Measurements from ENCODE around the gene SLCO2A1.

SLCO2A1 gene

GRCh38 chr3:133882986-133883586, 146.6 kb downstream of the SLCO2A1 start:
- Histone ChIP-seq H3K4me3 (no peak overlapping the region), H3K27ac (no peak overlapping the region)
- peak; percentile 31 for DNase-seq (ENCODE audit: low spot score)
- TF ChIP-seq, protein P1, sequence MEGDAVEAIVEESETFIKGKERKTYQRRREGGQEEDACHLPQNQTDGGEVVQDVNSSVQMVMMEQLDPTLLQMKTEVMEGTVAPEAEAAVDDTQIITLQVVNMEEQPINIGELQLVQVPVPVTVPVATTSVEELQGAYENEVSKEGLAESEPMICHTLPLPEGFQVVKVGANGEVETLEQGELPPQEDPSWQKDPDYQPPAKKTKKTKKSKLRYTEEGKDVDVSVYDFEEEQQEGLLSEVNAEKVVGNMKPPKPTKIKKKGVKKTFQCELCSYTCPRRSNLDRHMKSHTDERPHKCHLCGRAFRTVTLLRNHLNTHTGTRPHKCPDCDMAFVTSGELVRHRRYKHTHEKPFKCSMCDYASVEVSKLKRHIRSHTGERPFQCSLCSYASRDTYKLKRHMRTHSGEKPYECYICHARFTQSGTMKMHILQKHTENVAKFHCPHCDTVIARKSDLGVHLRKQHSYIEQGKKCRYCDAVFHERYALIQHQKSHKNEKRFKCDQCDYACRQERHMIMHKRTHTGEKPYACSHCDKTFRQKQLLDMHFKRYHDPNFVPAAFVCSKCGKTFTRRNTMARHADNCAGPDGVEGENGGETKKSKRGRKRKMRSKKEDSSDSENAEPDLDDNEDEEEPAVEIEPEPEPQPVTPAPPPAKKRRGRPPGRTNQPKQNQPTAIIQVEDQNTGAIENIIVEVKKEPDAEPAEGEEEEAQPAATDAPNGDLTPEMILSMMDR (IDR thresholded peaks at IDR 0.05): no peak

GRCh38 chr3:133881939-133882825, 147.5 kb downstream of the SLCO2A1 start:
- no peak overlapping the region for H3K4me3 ChIP-seq
- DNase-seq (ENCODE audit: low spot score): peak; percentile 56
- H3K27ac ChIP-seq: no peak overlapping the region
- TF ChIP-seq, protein P1 (IDR thresholded peaks at IDR 0.05): no peak

DNA sequence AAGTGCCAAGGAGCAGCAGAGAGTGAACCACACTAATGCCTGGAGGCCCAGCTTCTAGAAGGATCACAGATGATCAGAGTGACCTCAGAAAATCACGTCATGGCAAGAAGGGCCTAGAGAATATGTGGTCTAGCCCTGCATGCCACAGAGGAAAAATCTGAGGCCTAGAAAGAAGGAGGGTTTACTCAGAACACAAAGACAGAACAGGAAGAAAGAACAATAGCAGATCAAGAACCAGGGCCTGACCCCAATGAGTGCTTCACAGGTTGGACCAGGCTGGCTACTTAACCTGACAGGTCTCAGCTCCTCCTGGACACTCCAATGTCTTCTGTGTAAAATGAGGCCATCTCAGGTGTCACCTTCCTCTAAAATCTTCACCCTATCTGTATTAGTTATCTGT, 148.2 kb downstream of the SLCO2A1 start:
- no peak for DNase-seq (ENCODE audit: low spot score)
- no peak overlapping the region for H3K4me3 ChIP-seq
- TF ChIP-seq, protein P1 (IDR thresholded peaks at IDR 0.05): no peak
- H3K27ac ChIP-seq: no peak overlapping the region

GRCh38 chr3:133880886-133881455, 148.8 kb downstream of the SLCO2A1 start:
- TF ChIP-seq, protein P1 (IDR thresholded peaks at IDR 0.05): no peak
- Histone ChIP-seq H3K27ac (no peak overlapping the region), H3K4me3 (no peak overlapping the region)
- DNase-seq (ENCODE audit: low spot score): peak; percentile 41

GRCh38 chr3:133880287-133880686, 149.4 kb downstream of the SLCO2A1 start:
- TF ChIP-seq, protein P1 (IDR thresholded peaks at IDR 0.05): no peak
- H3K27ac ChIP-seq: no peak overlapping the region
- peak; percentile 56 for DNase-seq (ENCODE audit: low spot score)
- no peak overlapping the region for H3K4me3 ChIP-seq

DNA sequence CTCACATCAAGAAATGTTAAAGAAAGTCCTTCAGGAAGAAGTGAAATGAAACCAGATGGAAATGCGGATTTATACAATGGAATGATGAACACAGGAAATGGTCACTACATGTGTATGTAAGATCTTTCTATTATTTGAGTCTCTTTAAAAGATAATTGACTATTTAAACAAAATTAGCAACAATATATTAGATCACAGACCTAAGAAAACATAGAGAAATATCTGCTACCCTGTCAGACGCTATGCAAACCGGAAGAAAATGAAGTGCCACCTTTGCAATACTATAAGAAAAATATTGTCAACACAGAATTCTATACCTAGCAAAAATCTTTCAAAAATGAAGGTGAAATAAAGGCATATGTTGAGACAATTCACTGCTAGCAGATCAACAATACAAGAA, 151.2 kb downstream of the SLCO2A1 start:
- H3K27ac ChIP-seq: no peak overlapping the region
- TF ChIP-seq, protein P1 (IDR thresholded peaks at IDR 0.05): no peak
- no peak overlapping the region for H3K4me3 ChIP-seq

More for the DNA sequence above, 151.2 kb downstream of the SLCO2A1 start:
- DNase-seq (ENCODE audit: low spot score): no peak
